GM18907 (cell line): ENCODE data around the gene ARHGEF37.
"Not testable (repeated sequence)": the region's sequence is repeated elsewhere in the genome, so short reads cannot be mapped to it uniquely, and the experiment has no call there.

Experiments used
- ATAC-seq: cut with Tn5 transposase; IDR thresholded peaks from one replicate; pipeline ENCODE4 v1.9.1; 2021; ENCODE audit warnings: mild to moderate bottlenecking, moderate library complexity; ENCODE audit not compliant: unreplicated experiment

ARHGEF37 gene

GRCh38 chr5:149669273-149669672 lies 88.0 kb downstream of the ARHGEF37 start:
- not testable (repeated sequence) for ATAC-seq

GRCh38 chr5:149671544-149671943 lies 90.2 kb downstream of the ARHGEF37 start:
- ATAC-seq: no peak

GRCh38 chr5:149672701-149673476 lies 91.6 kb downstream of the ARHGEF37 start:
- no peak for ATAC-seq

GRCh38 chr5:149674686-149675085 lies 93.4 kb downstream of the ARHGEF37 start:
- ATAC-seq: no peak

GRCh38 chr5:149675610-149676201 lies 94.4 kb downstream of the ARHGEF37 start:
- ATAC-seq: no peak

- no peak for ATAC-seq
Observed at GRCh38 chr5:149677731-149678130, 96.4 kb downstream of the ARHGEF37 start.

GRCh38 chr5:149679876-149680809 lies 98.8 kb downstream of the ARHGEF37 start:
- peak; percentile 59 for ATAC-seq

GRCh38 chr5:149680810-149681221 lies 99.5 kb downstream of the ARHGEF37 start:
- peak; percentile 96 for ATAC-seq

- ATAC-seq: no peak
Observed at GRCh38 chr5:149681252-149681651, 100.0 kb downstream of the ARHGEF37 start.

GRCh38 chr5:149681922-149682321 lies 100.6 kb downstream of the ARHGEF37 start:
- no peak for ATAC-seq

GRCh38 chr5:149682532-149683075 lies 101.3 kb downstream of the ARHGEF37 start:
- ATAC-seq: no peak

GRCh38 chr5:149683964-149684363 lies 102.7 kb downstream of the ARHGEF37 start:
- no peak for ATAC-seq

- no peak for ATAC-seq
Observed at GRCh38 chr5:149684371-149684770, 103.1 kb downstream of the ARHGEF37 start.
